Dendritic cell treated with granulocyte-macrophage colony-stimulating factor and Interleukin-4, amounts not matched to agents 40 ng/mL and 50 ng/mL, for 4 days (primary cell): ENCODE measurements around the gene BBS7.

ENCODE experiments used
- H3K27ac Mint-ChIP-seq: one replicate; pipeline ENCODE4 v1.8.0; 2022; ENCODE audit warnings: mild to moderate bottlenecking, mixed read lengths
- H3K27me3 Mint-ChIP-seq: one replicate; pipeline ENCODE4 v1.8.0; 2022; ENCODE audit warnings: mild to moderate bottlenecking, mixed read lengths
- H3K36me3 Mint-ChIP-seq: one replicate; pipeline ENCODE4 v1.8.0; 2022; ENCODE audit warnings: low read depth, mixed read lengths
- H3K4me1 Mint-ChIP-seq: one replicate; pipeline ENCODE4 v1.8.0; 2022; ENCODE audit warnings: low read depth, mixed read lengths
- H3K4me3 Mint-ChIP-seq: one replicate; pipeline ENCODE4 v1.8.0; 2022; ENCODE audit warnings: mild to moderate bottlenecking, moderate library complexity, mixed read lengths
- H3K9me3 Mint-ChIP-seq: one replicate; pipeline ENCODE4 v1.8.0; 2022; ENCODE audit warnings: mixed read lengths
- intact Hi-C: fragments of 100-400 bp; cut with micrococcal nuclease; formaldehyde crosslinking; loops from one replicate; pipeline ENCODE4 v1.15.0; 2022

The BBS7 gene

DNA sequence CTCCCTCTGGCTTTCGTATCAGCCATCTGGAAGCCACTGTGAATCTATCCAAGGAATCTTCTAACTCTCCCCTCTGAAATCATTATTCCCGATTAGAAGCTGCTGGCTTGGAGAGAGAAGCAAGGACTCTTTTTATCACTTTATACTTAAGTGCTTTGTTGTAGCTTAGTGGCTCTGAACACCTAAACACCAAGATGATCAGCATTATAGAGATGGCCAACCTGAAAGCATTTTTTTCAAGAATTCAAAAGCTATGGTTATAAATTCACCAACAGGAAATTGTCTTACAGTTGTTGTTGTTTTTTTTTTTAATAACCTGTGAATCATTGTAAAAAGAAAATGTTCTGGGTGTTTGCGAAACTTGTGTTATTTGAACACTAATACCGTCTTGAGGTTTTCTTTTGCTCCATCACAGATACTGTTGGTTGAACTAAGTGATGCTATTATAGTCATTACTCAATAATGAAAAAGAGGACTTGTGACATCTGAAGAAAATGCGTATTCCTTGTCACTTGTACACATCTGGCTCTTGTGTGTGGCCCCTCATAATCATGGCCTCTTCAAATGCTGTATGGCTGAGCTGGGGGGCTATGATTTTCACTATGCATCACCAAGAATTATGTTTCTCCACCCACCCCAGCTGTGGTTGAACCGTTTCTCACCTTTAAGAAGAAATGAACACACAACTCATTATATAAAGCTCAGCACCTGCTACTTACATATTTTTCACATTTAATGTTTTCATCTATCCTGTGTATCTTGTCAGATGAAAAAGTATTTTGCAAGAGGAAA is 93.5 kb downstream of the BBS7 start:
- Mint-ChIP-seq H3K4me1 (no peaks in the 10 kb centered on the region), H3K36me3 (no peaks in the 10 kb centered on the region), H3K9me3 (no peaks in the 10 kb centered on the region), H3K27ac (no peak overlapping the region), H3K4me3 (no peak overlapping the region), H3K27me3 (peaks cover 16% of the 10 kb centered on the region)
- intact Hi-C loops = no loop called here
